GM18909 (cell line): Measurements from ENCODE around the gene RIPOR3.
"Not testable (repeated sequence)": the region's sequence is repeated elsewhere in the genome, so short reads cannot be mapped to it uniquely, and the experiment has no call there.

Experiments used
- ATAC-seq: cut with Tn5 transposase; IDR thresholded peaks from one replicate; pipeline ENCODE4 v1.9.1; 2021; ENCODE audit warnings: mild to moderate bottlenecking; ENCODE audit not compliant: unreplicated experiment, poor library complexity

Gene RIPOR3

DNA sequence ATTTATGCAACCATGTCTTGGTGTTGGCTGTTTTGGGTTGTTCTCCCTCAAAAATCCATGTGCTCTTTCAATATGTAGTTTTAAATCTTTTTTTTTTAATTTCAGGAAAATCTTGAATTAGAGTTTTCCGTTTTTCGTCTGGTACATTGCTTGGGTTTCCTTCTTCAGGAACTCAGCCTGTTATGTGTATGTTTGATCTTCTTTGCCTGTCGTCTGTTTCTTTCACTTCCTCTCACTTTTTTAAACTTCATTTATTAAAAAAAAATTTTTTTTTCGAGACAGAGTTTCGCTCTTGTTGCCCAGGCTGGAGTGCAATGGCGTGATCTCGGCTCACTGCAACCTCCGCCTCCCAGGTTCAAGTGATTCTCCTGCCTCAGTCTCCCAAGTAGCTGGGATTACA is 151.5 kb downstream of the RIPOR3 start:
- not testable (repeated sequence) for ATAC-seq

DNA sequence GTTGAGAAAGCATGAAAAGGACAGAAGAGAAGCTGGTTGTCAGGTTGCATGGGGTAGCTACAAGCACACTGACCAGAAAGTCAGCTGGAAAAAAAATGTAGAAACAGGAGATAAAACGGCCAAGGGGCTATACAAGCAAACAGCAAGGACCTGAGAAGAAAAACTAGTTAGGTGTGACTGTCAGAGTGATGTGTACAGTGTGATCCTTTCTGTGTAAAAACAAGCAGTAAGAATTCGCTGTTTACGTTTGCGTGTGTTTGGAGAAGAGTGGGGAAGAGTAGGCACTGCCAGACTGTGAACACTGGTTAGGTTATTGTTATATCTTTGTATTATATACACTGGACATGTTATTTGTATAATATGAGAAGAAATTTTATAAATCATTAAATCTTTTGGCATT is 153.1 kb downstream of the RIPOR3 start:
- no peak for ATAC-seq

DNA sequence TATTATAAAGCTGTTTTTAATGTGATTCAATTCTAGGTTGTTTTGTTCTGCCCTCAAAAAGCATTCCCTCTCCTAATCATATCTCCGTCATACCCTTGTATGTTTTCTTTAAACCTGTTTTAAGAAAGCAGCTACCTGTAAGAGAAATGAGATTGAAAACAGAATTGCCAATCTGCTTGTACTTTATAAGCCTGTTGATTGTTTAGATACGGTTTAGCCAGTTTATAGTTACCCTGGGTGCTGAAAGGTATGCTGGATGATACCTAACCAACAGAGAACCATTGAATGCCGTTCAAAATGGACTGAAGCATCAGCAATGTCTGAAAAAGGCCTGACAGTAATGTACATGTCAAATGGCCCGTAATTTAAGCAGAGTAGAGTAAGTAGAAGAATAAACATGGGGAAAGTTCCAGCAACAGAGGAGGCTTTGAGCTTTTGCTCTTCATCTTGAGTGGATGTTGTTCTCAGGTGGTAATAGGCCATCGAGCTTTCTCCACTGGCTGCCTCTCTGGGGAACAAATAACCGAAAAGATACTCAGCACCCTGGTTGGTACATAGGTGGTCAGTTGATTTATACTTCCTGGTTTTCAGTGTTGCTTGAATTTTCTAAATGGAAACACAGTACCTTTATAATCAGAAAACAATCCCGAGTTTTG is 153.7 kb downstream of the RIPOR3 start:
- no peak for ATAC-seq

DNA sequence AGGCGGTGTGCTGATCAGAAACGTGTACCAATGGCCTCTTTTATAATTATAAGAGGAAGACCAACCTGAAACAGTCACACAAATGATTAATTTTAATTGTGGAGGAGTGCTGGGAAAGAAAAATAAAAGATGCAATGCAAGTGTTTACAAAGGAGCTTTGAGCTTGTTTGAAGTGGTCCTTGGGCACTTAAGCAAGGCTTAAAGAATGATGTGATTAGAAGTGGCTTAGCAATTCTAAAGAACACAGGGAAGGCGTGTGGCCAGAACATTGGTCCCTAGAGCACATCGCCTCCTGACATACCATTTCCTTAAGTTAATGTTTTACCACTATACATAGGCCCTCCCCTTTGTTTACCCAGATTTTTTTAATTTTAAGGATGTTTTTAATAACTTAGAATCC is 155.0 kb downstream of the RIPOR3 start:
- no peak for ATAC-seq
